ENCODE data around the gene FGF8.

The FGF8 gene

GRCh38 chr10:101778781-101779543 lies 3.0 kb upstream of the FGF8 start:
- H3K4me3 Mint-ChIP-seq: peak overlapping the region; percentile 86
- H3K4me1 Mint-ChIP-seq: peaks cover 44% of the 10 kb centered on the region
- H3K9me3 Mint-ChIP-seq: no peaks in the 10 kb centered on the region
- H3K27ac Mint-ChIP-seq: peak overlapping the region; percentile 13
- H3K36me3 Mint-ChIP-seq: no peaks in the 10 kb centered on the region
- peak; percentile 21 for ATAC-seq (ENCODE audit: low read depth)
- H3K27me3 Mint-ChIP-seq: peaks cover 28% of the 10 kb centered on the region
- DNase-seq (ENCODE audit: low spot score in 2 of 2): peak in 1 of 2 donors; percentile 41

- DNase-seq (ENCODE audit: low spot score in 2 of 2) (no peak), ATAC-seq (ENCODE audit: low read depth) (no peak)
- H3K27me3 Mint-ChIP-seq: peaks cover 28% of the 10 kb centered on the region
- H3K36me3 Mint-ChIP-seq: no peaks in the 10 kb centered on the region
- peak overlapping the region; percentile 86 for H3K4me3 Mint-ChIP-seq
- peaks cover 39% of the 10 kb centered on the region for H3K4me1 Mint-ChIP-seq
- no peak overlapping the region for H3K27ac Mint-ChIP-seq
- no peaks in the 10 kb centered on the region for H3K9me3 Mint-ChIP-seq
These were observed 2.4 kb upstream of the FGF8 start for GRCh38 chr10:101778151-101778780.

DNA sequence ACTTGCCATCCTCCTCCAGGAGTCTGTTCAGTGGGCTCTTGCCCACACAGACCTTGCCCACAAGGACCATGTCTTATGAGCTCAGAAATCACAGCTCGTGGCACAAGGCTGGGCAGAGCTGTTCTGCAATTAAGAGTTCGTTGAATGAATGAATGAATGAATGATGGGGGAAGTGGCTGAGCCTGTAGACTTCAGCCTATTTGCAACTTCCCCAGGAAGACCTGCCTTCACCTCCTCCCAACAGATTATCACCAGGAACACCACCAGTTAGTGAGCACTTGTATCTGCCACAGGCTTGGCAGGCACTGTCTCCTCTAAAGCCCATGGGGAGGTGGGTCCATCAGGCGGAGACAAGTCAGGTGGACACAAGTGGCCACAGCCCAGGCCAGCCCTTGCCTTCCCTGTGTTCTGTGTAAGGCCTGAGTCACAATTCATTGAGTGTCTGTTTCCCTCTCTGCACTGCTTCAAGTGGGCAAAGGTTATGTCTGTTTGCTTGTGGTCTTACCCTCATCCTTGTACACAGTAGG lies 1.8 kb upstream of the FGF8 start:
- H3K27ac Mint-ChIP-seq: no peak overlapping the region

GRCh38 chr10:101776161-101776817 lies 375 bp upstream of the FGF8 start:
- peaks cover 32% of the 10 kb centered on the region for H3K27me3 Mint-ChIP-seq
- peaks cover 24% of the 10 kb centered on the region for H3K4me1 Mint-ChIP-seq
- H3K9me3 Mint-ChIP-seq: no peaks in the 10 kb centered on the region
- ATAC-seq (ENCODE audit: low read depth) (no peak), DNase-seq (ENCODE audit: low spot score in 2 of 2) (no peak)
- H3K4me3 Mint-ChIP-seq: peak overlapping the region; percentile 78
- no peaks in the 10 kb centered on the region for H3K36me3 Mint-ChIP-seq
- peak overlapping the region; percentile 55 for H3K27ac Mint-ChIP-seq

More for the DNA sequence above, 1.8 kb upstream of the FGF8 start:
- ATAC-seq (ENCODE audit: low read depth) (no peak), DNase-seq (ENCODE audit: low spot score in 2 of 2) (no peak)
- Mint-ChIP-seq H3K27me3 (peaks cover 28% of the 10 kb centered on the region), H3K9me3 (no peaks in the 10 kb centered on the region), H3K4me3 (peak overlapping the region; percentile 41), H3K4me1 (peaks cover 33% of the 10 kb centered on the region), H3K36me3 (no peaks in the 10 kb centered on the region)

DNA sequence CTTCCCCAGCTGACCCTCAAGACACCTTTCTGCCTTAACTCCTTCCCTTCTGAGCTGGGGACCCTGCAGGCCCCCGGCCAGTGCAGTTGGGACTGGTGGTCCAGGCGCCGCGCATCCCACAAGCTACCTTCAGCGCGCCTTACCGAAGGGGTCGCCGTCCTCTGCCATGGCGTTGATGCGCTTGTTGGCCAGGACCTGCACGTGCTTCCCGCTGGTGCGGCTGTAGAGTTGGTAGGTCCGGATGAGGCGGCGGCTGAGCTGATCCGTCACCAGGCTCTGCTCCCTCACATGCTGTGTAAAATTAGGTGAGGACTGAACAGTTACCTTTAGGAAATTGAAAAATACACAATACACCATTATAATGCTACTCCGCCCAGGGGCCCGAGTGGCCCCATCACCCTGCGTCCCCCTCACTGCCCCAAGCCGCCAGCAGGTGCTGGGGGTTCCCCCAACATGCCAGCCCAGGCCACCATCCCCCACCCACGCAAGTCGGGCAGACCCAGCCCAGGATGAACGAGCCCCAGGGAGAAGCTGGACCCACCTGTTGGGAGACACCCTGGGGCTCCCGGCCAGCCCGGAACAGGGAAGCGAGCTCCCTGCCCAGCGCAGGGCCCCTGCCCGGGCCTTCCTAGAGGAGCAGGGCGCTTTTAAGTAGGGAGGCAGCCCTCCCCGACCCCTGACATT lies 1.2 kb downstream of the FGF8 start:
- Mint-ChIP-seq H3K4me1 (peaks cover 24% of the 10 kb centered on the region), H3K27ac (no peak overlapping the region), H3K36me3 (no peaks in the 10 kb centered on the region), H3K4me3 (peak overlapping the region; percentile 64), H3K27me3 (peaks cover 34% of the 10 kb centered on the region), H3K9me3 (no peaks in the 10 kb centered on the region)
- ATAC-seq (ENCODE audit: low read depth) (peak; percentile 32), DNase-seq (ENCODE audit: low spot score in 2 of 2) (peak in 1 of 2 donors; percentile 49)

DNA sequence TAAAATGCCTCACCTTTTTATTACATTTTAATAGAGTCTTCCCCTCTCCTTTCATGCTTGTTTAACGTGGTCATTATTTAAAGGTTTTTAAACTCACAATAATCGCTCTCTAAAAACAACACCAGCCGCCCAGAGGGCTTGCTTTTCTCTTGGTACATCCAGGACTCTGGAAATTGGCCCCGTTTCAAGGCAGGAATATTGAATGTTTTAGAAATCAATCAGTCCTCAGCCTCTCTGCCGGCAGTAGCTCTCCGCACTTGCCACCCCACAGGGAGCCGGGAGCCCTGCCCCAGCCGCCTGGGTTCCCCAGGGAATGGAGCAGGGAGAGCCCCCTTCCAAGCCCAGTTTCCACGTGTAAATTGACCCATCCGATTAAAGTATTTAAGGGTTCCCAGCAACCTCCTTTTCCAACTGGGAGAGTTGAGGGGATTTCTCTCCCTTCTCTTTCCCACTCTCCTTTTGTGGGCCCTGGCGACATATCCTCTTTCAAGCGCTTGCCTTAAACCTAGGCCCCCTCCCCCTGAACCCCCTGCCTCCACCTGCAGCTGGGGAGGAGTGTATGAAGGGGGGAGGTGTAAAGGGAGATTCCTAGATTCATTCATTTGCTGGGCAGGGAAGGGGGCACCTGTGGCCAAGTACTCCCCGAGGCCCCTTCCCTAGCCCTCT lies 1.9 kb downstream of the FGF8 start:
- H3K4me3 Mint-ChIP-seq: no peak overlapping the region
- peaks cover 21% of the 10 kb centered on the region for H3K4me1 Mint-ChIP-seq
- H3K36me3 Mint-ChIP-seq: no peaks in the 10 kb centered on the region
- peaks cover 35% of the 10 kb centered on the region for H3K27me3 Mint-ChIP-seq
- no peak overlapping the region for H3K27ac Mint-ChIP-seq
- no peak for ATAC-seq (ENCODE audit: low read depth)
- DNase-seq (ENCODE audit: low spot score in 2 of 2): no peak
- H3K9me3 Mint-ChIP-seq: no peaks in the 10 kb centered on the region

DNA sequence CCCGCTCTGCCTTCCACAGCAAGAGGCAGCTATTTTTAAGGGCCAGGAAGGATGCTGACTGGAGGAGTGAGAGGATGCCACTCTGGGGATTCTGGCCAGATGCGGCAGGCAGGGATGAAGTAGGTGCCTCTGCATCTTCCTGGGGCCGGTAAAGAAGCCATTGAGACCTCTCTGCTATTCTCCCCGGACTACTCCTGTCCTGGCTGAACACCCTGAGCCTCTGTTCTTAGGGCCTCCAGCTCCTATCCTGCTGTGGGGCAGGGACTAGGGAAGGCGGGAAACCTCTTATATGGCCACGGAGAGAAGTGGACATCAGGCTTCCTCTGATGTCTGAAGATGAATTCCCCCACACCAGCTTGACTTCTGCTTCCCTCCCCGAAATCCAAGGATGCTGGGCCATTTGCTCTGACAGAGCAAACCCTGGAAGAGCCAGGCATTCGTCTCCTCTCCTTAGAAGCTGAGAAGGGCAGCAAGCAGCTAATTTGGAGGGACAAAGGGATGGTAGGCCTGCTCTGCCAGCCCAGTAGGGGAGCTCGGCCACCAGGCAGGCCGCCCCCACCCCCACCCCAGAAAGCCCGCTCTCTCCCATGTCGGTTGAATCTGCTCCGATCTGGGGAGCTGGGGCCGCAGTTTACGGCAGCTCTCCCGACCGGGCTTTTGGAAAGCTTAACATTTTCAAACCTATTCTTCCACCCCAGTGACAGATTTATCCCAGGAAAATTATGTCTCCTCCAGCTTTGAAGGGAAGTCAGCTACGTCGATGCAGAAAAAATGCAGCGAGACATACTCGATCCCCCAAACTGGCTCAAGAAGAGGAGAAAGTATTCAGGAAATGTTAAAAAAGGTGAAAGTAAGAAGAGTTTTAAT lies 2.8 kb downstream of the FGF8 start:
- DNase-seq (ENCODE audit: low spot score in 2 of 2): no peak
- H3K36me3 Mint-ChIP-seq: no peaks in the 10 kb centered on the region
- no peak for ATAC-seq (ENCODE audit: low read depth)
- no peak overlapping the region for H3K27ac Mint-ChIP-seq
- no peaks in the 10 kb centered on the region for H3K9me3 Mint-ChIP-seq
- no peak overlapping the region for H3K4me3 Mint-ChIP-seq
- H3K4me1 Mint-ChIP-seq: peaks cover 16% of the 10 kb centered on the region
- peaks cover 32% of the 10 kb centered on the region for H3K27me3 Mint-ChIP-seq

DNA sequence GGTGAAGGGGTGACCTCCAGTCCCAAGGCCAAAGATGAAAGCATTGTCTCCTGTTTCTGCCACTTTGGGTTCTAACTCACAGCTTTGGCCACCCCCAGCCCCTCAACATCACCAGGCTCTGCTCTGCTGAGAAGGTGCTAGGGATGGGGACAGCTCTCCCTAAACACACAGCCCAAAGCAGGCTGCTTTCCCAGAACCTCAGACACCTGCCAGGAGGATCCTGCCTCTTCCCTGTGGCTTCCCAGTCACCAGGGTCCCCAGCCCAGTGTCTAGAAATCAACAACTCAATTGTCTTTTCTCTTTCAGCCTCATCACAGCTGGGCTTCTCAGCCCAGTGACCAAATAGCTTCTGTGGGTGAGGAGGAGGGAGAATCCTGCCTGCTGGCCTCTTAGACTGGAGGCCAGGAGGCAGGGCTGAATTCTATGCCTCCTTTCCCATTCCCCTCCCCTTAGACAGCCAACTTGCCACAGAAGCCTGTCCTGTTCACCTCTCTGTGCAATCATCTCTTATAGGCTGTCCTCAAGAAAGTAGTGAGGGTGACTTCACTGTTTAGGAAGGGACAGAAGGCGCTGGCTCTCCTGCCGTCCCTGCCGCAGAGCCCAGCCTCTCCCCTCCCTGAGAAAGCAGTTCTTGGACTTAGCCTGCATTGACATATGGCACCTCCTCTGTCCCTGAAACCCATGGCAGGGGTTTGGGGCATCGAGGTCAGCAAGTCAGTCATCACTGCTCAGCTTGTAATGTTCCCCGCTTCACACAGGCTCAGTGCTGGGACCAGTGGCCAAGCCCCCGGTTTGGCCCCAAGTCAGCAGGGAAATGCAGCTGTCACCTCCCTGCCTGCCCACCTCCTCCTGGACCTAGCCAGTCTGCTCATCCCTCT lies 3.7 kb downstream of the FGF8 start:
- H3K27me3 Mint-ChIP-seq: peaks cover 24% of the 10 kb centered on the region

GRCh38 chr10:101771380-101771779 lies 4.5 kb downstream of the FGF8 start:
- H3K36me3 Mint-ChIP-seq: no peaks in the 10 kb centered on the region
- peaks cover 9% of the 10 kb centered on the region for H3K4me1 Mint-ChIP-seq
- H3K27me3 Mint-ChIP-seq: peaks cover 19% of the 10 kb centered on the region
- no peak for DNase-seq (ENCODE audit: low spot score in 2 of 2)
- no peaks in the 10 kb centered on the region for H3K9me3 Mint-ChIP-seq
- H3K4me3 Mint-ChIP-seq: no peak overlapping the region
- ATAC-seq (ENCODE audit: low read depth): no peak
- no peak overlapping the region for H3K27ac Mint-ChIP-seq

More for the DNA sequence above, 3.7 kb downstream of the FGF8 start:
- no peak overlapping the region for H3K4me3 Mint-ChIP-seq
- no peak overlapping the region for H3K27ac Mint-ChIP-seq
- DNase-seq (ENCODE audit: low spot score in 2 of 2) (no peak), ATAC-seq (ENCODE audit: low read depth) (no peak)
- no peaks in the 10 kb centered on the region for H3K36me3 Mint-ChIP-seq
- H3K9me3 Mint-ChIP-seq: no peaks in the 10 kb centered on the region
- peaks cover 12% of the 10 kb centered on the region for H3K4me1 Mint-ChIP-seq

DNA sequence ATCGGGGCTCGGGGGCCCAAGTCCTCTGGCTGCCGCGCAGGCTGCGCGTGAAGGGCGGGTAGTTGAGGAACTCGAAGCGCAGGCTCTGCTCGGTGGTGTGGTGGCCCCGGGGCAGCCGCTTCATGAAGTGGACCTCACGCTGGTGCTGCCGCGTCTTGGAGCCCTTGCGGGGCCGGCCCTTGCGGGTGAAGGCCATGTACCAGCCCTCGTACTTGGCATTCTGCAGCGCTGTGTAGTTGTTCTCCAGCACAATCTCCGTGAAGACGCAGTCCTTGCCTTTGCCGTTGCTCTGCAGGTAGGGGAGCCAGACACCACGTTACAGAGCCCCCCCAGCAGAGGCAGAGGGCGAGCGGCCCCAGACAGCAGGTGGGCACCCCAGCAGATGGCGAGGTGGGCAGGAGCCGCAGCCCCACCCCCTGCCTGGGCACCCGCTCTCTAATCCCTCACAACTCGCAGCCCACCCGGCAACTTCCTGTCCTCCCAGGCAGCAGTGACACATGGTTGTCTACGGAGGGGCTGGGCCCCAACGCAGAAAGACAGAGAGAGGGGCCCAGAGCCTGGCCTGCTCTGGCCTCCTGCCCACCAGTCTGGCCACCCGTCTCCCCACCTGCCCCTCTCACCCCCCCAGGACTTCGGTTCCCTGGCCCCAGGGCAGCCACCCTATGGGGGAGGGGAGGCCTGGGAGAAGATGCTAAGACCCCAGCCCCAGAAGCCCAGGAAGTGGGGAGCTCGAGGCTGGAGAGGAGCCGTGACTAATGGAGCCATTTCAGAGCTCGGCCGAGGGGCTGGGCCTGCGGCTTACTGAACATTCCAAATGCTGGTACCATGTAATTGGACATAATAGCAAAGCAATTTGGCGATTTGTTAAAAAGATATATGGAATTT lies 5.3 kb downstream of the FGF8 start:
- H3K4me3 Mint-ChIP-seq: no peak overlapping the region
- ATAC-seq (ENCODE audit: low read depth) (no peak), DNase-seq (ENCODE audit: low spot score in 2 of 2) (no peak)
- H3K27ac Mint-ChIP-seq: no peak overlapping the region
- H3K4me1 Mint-ChIP-seq: peaks cover 9% of the 10 kb centered on the region
- no peaks in the 10 kb centered on the region for H3K36me3 Mint-ChIP-seq
- peaks cover 24% of the 10 kb centered on the region for H3K27me3 Mint-ChIP-seq
- no peaks in the 10 kb centered on the region for H3K9me3 Mint-ChIP-seq

DNA sequence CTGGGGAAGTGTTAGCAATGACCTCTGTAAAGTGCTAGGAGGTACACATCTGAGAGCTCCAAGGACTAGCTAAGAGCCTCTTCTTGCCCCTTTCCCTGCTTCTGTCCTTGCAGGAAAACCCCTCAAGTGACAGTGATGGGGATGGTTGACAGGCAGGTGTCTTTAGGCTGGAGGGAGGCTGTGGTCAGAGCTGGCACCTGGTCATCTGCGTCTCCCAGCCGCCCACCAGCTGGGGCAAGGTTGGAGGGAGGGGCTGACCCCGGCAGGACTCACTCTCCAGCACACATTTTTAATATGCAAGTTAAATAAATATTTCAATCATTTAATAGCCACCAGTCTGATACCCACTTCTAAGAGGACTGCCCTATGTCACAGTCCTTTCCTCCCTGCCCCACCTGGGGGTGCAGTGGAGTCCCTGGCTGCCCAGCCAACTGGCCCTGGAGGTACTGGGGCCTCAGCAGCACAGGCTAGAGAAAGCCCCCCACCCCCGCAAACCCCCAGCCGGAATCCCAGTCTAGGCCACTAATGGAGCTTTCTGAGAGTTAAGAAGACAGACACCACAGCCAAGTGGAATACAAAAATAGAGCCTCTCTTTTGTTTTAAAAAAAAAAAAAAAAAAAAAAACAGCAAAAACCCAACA lies 6.3 kb downstream of the FGF8 start:
- no peak overlapping the region for H3K27ac Mint-ChIP-seq
- H3K4me3 Mint-ChIP-seq: no peak overlapping the region
- H3K27me3 Mint-ChIP-seq: peaks cover 24% of the 10 kb centered on the region
- H3K4me1 Mint-ChIP-seq: peaks cover 6% of the 10 kb centered on the region
- H3K9me3 Mint-ChIP-seq: no peaks in the 10 kb centered on the region
- no peaks in the 10 kb centered on the region for H3K36me3 Mint-ChIP-seq
- ATAC-seq (ENCODE audit: low read depth) (no peak), DNase-seq (ENCODE audit: low spot score in 2 of 2) (no peak)

All from memory B cell (primary cell).